Head of caudate nucleus (tissue), 42 donors: ENCODE measurements around the gene CDK5R2.

Experiments used
- DNase-seq, 42 donors: peaks; one replicate each; pipeline versions ENCODE4 v3.0.0 to v3.0.0-alpha.2; 2020 to 2021; ENCODE audit warnings: mixed read lengths in 7 of 42
- intact Hi-C: fragments of 100-400 bp; cut with DNase I; formaldehyde crosslinking; loops from one replicate; pipeline ENCODE4 v1.15.0; 2022

The CDK5R2 gene

DNA sequence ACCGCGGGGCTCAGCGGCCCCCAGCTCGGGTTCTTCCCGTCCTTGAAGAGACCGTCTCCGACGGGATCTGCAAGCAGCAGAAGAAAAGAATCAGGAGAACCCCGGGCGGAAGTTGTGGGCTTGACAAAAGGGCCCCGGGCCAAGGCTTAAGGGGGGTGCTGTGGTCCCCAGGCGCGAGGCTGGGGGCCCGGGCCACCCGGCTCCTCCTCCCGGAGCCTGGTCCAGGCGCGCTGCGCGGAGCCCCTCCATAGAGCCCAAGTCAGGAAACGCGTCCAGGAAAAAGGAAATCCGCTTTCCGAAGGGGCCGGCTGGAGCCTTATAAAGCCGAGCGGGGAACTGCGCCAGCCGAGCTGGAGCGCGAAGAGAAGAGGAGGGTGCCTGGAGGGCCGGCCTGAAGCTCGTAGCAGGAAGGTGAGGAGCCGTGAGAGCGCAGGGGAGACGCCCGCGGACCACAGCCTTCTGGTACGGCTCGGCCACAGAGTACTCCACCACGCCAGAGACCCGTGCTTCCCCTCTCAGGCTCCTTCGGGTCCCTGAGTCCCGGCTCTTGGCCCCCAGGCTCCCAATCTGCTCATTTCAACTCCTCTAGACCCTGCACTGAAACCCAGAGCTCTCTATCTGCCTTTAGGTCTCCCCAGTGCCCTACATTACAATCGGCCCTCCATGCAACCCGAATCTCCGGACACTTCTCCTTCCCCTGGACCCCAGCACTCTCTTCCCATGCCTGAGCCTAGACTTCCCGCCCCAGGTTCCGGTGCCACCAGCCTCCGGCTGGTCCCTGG lies 25.0 kb downstream of the CDK5R2 start:
- peak in 1 of 42 donors; percentile 18 for DNase-seq
- intact Hi-C loops, result no loop called here

GRCh38 chr2:218985021-218985324 lies 25.5 kb downstream of the CDK5R2 start, which contains the start of gene FEV:
Gene FEV, minus strand, starts transcription at chr2:218985184. Its CDS starts 109 bp downstream, at chr2:218985075.
- DNase-seq, result no peak
- intact Hi-C loops, result no loop called here

DNA sequence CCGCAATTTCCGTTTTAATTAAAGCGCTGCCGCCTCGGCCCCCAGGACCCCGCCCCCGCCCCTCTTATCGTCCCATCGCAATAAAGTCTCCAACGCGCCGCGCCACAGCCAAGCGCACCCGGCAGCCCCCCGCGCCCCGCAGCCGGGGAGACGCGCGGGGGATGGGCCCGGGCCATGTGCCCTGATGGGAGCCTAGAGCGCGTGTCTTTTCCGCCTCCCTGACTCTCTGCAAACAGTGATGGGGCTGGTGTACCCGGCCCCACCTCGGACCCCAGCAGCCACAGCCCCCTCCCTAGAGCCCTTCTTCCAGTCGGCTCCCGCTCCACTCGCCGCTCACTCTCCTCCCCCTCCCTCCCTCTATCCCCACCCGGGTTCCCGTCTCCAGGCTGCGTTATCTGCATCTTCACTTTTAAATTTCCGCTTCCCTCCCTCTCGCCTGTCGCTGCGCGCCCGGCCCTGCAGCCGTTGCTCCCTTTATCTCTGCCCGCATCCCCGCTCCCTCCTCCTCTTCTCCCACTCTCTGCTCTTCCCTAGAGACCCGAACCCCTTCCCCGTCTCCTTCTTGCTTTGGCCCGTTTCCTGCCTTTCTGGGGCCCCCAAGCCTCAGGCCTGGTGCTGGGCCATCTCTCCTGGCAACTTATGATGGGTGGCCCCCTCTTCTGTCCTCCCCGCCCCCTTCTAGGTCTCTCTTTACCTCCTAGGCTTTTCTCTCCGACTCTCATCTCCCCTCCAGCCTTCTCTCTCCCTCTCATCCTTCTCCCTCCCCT lies 26.0 kb downstream of the CDK5R2 start:
- DNase-seq, result peak in 6 of 42 donors; percentile 25 to 47 (median 30)
- intact Hi-C loops, result no loop called here

GRCh38 chr2:218986148-218986761 lies 26.8 kb downstream of the CDK5R2 start:
- intact Hi-C loops, result no loop called here
- no peak for DNase-seq

- no peak for DNase-seq
Measured at GRCh38 chr2:218988164-218988563, 28.7 kb downstream of the CDK5R2 start.

DNA sequence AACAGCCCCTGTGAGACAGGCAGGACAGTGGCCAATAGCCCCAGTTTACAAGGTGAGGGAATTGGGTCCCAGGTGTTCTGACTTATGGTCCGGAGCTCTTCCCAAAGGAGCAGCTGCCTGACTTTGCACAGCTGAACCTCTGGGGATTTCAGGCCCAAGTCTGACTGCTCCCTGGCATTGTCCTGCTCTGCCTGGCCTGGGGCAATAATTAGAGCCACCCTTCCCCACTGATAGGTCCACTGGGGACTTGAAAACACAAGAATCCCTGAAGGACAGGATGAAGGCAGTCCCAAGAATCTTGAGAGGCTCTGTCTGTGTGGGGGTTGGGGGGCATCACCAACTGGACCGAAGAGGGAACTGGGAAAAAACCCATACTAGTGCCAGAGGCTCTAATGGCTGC lies 29.2 kb downstream of the CDK5R2 start:
- no peak for DNase-seq
- intact Hi-C loops, result no loop called here

More at GRCh38 chr2:218988164-218988563, 28.7 kb downstream of the CDK5R2 start:
- intact Hi-C loops, result no loop called here

DNA sequence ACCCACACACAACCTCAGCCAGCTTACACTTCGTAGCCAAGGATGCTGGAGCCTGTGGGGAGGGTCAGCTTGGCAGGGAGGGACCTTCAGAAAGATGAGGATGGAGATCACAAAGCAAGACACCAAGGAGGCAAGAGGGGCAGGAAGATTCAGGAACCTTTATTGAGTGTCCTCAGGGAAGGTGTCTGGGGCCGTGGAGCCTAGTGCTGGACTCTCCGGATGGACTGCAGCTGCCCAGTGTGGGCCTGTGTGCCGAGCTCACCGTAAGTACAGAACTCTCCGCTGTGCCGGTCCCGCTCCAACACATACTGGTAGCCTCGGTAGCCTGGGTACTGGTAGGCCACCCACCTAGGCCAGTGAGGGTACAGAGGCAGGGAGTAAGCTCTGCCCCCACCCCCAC lies 30.6 kb downstream of the CDK5R2 start:
- DNase-seq, result no peak
- intact Hi-C loops, result loop anchor here (10.0 kb wide), 1 partner anchor 125 kb away; no protein-coding TSS in a partner anchor

GRCh38 chr2:218990612-218991011 lies 31.1 kb downstream of the CDK5R2 start:
- intact Hi-C loops, result loop anchor here (10.0 kb wide), 1 partner anchor 124 kb away; no protein-coding TSS in a partner anchor

DNA sequence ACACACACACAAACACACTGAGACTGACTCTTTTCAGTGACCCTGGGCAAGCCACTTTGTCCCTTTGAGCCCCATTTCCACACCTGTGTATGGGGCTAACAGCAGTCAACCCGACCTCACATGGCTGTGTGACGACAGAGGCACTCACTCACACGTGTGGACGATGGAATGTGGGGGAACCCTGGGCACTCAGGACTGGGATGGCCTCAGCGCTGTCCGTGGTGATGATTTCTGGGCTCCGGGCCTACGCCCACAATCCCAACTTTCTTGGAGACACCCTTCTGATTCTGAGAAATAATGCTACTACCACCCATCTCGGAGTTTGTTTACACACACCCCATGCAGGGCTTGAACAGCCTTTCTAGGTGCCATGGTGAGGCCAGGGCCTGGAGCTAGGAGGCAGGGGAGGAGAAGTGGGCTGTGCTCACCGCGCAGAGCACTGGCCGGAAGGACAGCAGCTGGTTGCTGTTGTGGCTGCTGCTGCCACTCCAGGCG lies 32.3 kb downstream of the CDK5R2 start:
- no peak for DNase-seq
- intact Hi-C loops, result loop anchor here (10.0 kb wide), 1 partner anchor 123 kb away; no protein-coding TSS in a partner anchor

More at GRCh38 chr2:218990612-218991011, 31.1 kb downstream of the CDK5R2 start:
- DNase-seq, result no peak

DNA sequence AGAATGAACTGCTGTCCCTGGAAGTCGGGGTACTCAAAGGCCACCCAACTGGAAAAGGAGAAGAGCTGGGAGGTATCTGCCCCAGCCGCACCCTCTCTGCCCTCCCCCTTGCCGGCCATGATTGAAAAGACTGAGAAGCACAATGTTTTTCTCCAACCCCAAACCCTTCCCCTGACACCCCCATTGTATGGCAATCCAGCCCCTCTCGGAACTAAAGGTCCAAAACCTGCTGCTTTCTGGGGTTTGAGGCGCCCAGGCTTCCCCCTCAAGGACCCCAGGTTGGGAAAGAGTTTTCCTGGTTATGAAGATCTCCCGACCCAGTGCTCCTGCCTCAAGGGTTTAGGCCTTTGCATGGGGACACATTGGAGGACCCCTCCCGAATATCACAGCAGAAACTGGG lies 32.7 kb downstream of the CDK5R2 start:
- intact Hi-C loops, result loop anchor here (10.0 kb wide), 1 partner anchor 123 kb away; no protein-coding TSS in a partner anchor
- DNase-seq, result no peak

- peak in 2 of 42 donors; percentile 15 to 22 for DNase-seq
- intact Hi-C loops, result loop anchor here (10.0 kb wide), 1 partner anchor 122 kb away; no protein-coding TSS in a partner anchor
Measured at GRCh38 chr2:218992703-218993344, 33.4 kb downstream of the CDK5R2 start.

GRCh38 chr2:218993345-218994315 lies 34.2 kb downstream of the CDK5R2 start, which contains the start of gene CRYBA2:
Gene CRYBA2, minus strand, starts transcription at chr2:218993422. Its CDS starts 246 bp downstream, at chr2:218993176.
- peak in 1 of 42 donors; percentile 15 for DNase-seq
- intact Hi-C loops, result loop anchor here (10.0 kb wide), 1 partner anchor 121 kb away; no protein-coding TSS in a partner anchor

- intact Hi-C loops, result loop anchor here (5.0 to 10.0 kb wide), 2 partner anchors 119 to 162 kb away; no protein-coding TSS in a partner anchor
- DNase-seq, result no peak
Measured at GRCh38 chr2:218995561-218995960, 36.1 kb downstream of the CDK5R2 start.

DNA sequence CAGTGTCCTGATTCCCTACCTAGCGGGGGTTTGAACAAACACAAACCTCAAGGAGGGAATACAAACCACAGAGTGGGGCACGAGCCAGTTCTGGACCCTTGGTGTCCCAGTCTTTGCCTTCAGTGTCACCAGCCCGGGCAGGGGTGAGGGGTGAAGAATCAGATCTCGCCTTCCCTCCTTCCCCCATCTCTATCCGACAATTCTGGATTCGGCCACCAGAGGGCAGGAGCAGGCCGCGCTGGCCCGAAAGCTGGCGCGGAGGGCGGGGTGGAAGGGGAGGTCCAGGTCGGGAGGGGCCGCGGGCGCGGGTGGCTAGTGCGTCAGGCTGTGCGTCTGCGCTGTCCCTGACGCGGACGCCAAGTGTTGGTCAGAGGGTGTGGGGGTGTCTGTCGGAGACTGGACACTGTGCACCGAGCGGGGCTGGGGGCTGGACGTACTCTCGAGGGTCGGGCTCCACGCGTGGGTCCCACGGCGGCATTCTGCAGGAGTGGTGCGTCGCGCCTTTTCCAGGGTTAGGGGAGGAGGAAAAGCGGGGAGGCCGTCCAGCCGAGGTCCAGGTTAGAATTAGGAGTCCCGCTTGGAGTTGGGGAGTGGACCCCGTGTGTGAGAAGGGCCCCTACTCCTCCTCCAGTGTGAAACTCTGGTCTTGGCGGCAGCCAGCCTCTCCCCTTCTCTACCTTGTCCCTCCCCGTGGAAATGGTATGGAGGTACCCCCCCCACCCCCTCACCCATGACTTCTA lies 36.7 kb downstream of the CDK5R2 start:
- intact Hi-C loops, result loop anchor here (5.0 to 10.0 kb wide), 2 partner anchors 119 to 161 kb away; no protein-coding TSS in a partner anchor
- peak; percentile 67 to 96 (median 88) for DNase-seq

GRCh38 chr2:218996937-218997336 lies 37.5 kb downstream of the CDK5R2 start:
- intact Hi-C loops, result loop anchor here (5.0 to 10.0 kb wide), 2 partner anchors 118 to 160 kb away; no protein-coding TSS in a partner anchor

DNA sequence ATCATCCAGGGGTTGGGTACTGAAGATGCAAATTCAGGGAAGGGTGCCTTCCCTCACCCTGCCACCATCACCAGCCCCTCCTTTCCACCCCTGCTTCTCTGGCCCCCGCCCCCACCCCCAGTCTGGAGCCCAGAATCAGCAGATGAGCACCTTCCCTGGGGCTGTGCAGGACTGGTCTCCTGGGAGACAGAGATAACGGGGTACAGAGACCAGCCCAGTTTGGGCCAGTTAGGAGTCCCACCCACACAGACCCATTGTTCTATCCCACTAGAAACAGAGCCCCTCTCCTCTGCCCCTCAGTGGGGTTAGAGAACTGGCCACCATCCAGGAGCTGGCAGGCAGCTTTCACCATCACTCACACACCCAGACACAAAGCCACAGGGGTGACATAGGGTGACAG lies 38.3 kb downstream of the CDK5R2 start:
- no peak for DNase-seq
- intact Hi-C loops, result loop anchor here (5.0 to 10.0 kb wide), 2 partner anchors 117 to 160 kb away; no protein-coding TSS in a partner anchor

More at GRCh38 chr2:218996937-218997336, 37.5 kb downstream of the CDK5R2 start:
- DNase-seq, result no peak
